Stimulated activated CD4-positive, alpha-beta T cell treated with anti-CD3 and anti-CD28 coated beads, Interleukin-2, amount 100 ng/mL, for 4 hours (primary cell): ENCODE data around the gene MALRD1.

Experiments used
- DNase-seq: peaks from one replicate; pipeline ENCODE4 v3.0.0-alpha.2; 2020; ENCODE audit warnings: low read depth

The MALRD1 gene

GRCh38 chr10:19577807-19578206 is 529.2 kb downstream of the MALRD1 start:
- no peak for DNase-seq

GRCh38 chr10:19578571-19578970 is 530.0 kb downstream of the MALRD1 start:
- DNase-seq: no peak

GRCh38 chr10:19579761-19580545 is 531.4 kb downstream of the MALRD1 start:
- no peak for DNase-seq

GRCh38 chr10:19580691-19581090 is 532.1 kb downstream of the MALRD1 start:
- no peak for DNase-seq

- DNase-seq: no peak
Measured at GRCh38 chr10:19588608-19589007, 540.0 kb downstream of the MALRD1 start.

GRCh38 chr10:19592276-19592675 is 543.7 kb downstream of the MALRD1 start:
- no peak for DNase-seq

GRCh38 chr10:19595212-19595845 is 546.7 kb downstream of the MALRD1 start:
- DNase-seq: no peak

GRCh38 chr10:19605806-19606205 is 557.2 kb downstream of the MALRD1 start:
- DNase-seq: no peak

GRCh38 chr10:19606968-19607367 is 558.4 kb downstream of the MALRD1 start:
- no peak for DNase-seq

GRCh38 chr10:19611775-19612174 is 563.2 kb downstream of the MALRD1 start:
- DNase-seq: no peak

- DNase-seq: no peak
Measured at GRCh38 chr10:19616966-19617365, 568.4 kb downstream of the MALRD1 start.

GRCh38 chr10:19620811-19621210 is 572.2 kb downstream of the MALRD1 start:
- no peak for DNase-seq

GRCh38 chr10:19623321-19623720 is 574.7 kb downstream of the MALRD1 start:
- no peak for DNase-seq

GRCh38 chr10:19626156-19626555 is 577.6 kb downstream of the MALRD1 start:
- DNase-seq: no peak

- no peak for DNase-seq
Measured at GRCh38 chr10:19628767-19629560, 580.4 kb downstream of the MALRD1 start.

GRCh38 chr10:19629567-19629966 is 581.0 kb downstream of the MALRD1 start:
- DNase-seq: no peak

GRCh38 chr10:19634163-19634562 is 585.6 kb downstream of the MALRD1 start:
- no peak for DNase-seq

- no peak for DNase-seq
Measured at GRCh38 chr10:19638182-19638895, 589.7 kb downstream of the MALRD1 start.

- DNase-seq: no peak
Measured at GRCh38 chr10:19638896-19639233, 590.3 kb downstream of the MALRD1 start.

- no peak for DNase-seq
Measured at GRCh38 chr10:19640566-19641263, 592.1 kb downstream of the MALRD1 start.

GRCh38 chr10:19651549-19651948 is 602.9 kb downstream of the MALRD1 start:
- no peak for DNase-seq

- DNase-seq: no peak
Measured at GRCh38 chr10:19652750-19653149, 604.1 kb downstream of the MALRD1 start.
